ENCODE results near the gene FGF14. TPM values are rescaled to one million over a fixed set of nuclear protein-coding genes. Genes with fewer than 3 reads are reported as not detected.

FGF14 gene
- total RNA-seq, 1 donor from 2014 or later: 0.23 TPM

DNA sequence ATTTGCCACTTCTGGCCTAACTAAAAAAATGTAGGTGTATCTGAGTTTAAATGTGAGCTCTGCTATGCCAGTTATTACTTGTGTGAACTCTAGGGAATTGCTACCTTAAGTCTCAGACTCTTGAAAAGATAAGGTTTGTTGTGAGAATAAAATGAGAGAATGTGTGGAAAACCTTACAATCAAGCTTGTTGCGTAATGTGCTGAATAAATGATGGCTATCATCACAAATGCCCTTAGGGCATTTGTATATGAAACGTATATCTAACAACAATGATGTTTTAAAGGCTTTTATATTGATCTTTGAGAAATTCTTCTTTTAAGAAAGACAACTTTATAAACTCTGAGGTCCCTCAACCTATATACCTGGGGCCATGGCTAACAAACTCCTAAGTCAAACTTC lies 564.6 kb downstream of the FGF14 start:
- no peaks in the 10 kb centered on the region for H3K27me3 Mint-ChIP-seq (ENCODE audit: low read depth, unreplicated experiment)
- no peaks in the 10 kb centered on the region for H3K36me3 ChIP-seq (ENCODE audit: insufficient read depth, low read length)
- FAIRE-seq (no peak), DNase-seq (ENCODE audit: low read depth) (no peak)
- H3K27ac ChIP-seq (ENCODE audit: low read depth, low read length): no peak overlapping the region
- H3K4me1 Mint-ChIP-seq (ENCODE audit: low read depth, unreplicated experiment): no peaks in the 10 kb centered on the region
- H3K4me3 ChIP-seq (ENCODE audit: insufficient read depth, low read depth, low read length): no peak overlapping the region
- H3K79me2 ChIP-seq (ENCODE audit: insufficient read depth, low read length): no peaks in the 10 kb centered on the region
- H3K27me3 ChIP-seq (ENCODE audit: insufficient read depth, low read length): no peaks in the 10 kb centered on the region
- no peak overlapping the region for H3K4me3 Mint-ChIP-seq (ENCODE audit: unreplicated experiment)
- TF ChIP-seq, protein P1, sequence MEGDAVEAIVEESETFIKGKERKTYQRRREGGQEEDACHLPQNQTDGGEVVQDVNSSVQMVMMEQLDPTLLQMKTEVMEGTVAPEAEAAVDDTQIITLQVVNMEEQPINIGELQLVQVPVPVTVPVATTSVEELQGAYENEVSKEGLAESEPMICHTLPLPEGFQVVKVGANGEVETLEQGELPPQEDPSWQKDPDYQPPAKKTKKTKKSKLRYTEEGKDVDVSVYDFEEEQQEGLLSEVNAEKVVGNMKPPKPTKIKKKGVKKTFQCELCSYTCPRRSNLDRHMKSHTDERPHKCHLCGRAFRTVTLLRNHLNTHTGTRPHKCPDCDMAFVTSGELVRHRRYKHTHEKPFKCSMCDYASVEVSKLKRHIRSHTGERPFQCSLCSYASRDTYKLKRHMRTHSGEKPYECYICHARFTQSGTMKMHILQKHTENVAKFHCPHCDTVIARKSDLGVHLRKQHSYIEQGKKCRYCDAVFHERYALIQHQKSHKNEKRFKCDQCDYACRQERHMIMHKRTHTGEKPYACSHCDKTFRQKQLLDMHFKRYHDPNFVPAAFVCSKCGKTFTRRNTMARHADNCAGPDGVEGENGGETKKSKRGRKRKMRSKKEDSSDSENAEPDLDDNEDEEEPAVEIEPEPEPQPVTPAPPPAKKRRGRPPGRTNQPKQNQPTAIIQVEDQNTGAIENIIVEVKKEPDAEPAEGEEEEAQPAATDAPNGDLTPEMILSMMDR (IDR thresholded peaks at IDR 0.05; ENCODE audit: insufficient read depth, low read depth, low read length): no peak
- no peak for TF ChIP-seq EZH2 (IDR thresholded peaks at IDR 0.05; ENCODE audit: insufficient read depth, low read length)
- H3K9ac ChIP-seq (ENCODE audit: low read length): no peak overlapping the region
- no peak overlapping the region for H2AFZ ChIP-seq (ENCODE audit: low read depth, low read length)
- no peaks in the 10 kb centered on the region for H3K4me1 ChIP-seq (ENCODE audit: insufficient read depth, low read length)
- no peaks in the 10 kb centered on the region for H3K36me3 Mint-ChIP-seq (ENCODE audit: low read depth, unreplicated experiment)
- H3K9me3 ChIP-seq (ENCODE audit: insufficient read depth, low read depth, low read length): no peaks in the 10 kb centered on the region
- no peak overlapping the region for H3K4me2 ChIP-seq (ENCODE audit: low read length)
- H3K27ac Mint-ChIP-seq (ENCODE audit: unreplicated experiment): no peak overlapping the region
- H3K9me3 Mint-ChIP-seq (ENCODE audit: unreplicated experiment): no peaks in the 10 kb centered on the region
- no peaks in the 10 kb centered on the region for H4K20me1 ChIP-seq (ENCODE audit: insufficient read depth, low read length)

DNA sequence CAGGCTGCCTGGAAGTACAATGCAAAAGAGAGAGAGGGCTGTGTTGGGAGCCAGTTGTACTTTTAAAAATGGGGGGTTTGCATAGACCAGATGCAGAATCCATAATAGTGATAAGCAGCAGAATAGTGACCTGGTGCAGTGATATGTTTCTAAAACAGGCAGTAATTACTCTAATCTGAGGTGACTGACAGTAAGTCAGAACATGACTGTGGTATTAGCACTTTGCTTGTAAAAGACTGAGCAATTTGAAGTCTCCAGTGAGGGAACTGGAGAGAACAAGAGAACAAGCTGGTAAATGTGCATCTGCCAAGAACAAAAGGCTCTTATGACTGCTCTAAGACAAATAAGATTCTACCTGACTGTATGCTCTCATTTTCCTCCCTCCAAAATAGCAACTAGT lies 565.9 kb downstream of the FGF14 start:
- Histone ChIP-seq H3K36me3 (ENCODE audit: insufficient read depth, low read length) (no peaks in the 10 kb centered on the region), H3K9ac (ENCODE audit: low read length) (no peak overlapping the region), H3K4me3 (ENCODE audit: insufficient read depth, low read depth, low read length) (no peak overlapping the region), H3K4me2 (ENCODE audit: low read length) (no peak overlapping the region), H3K4me1 (ENCODE audit: insufficient read depth, low read length) (no peaks in the 10 kb centered on the region), H2AFZ (ENCODE audit: low read depth, low read length) (no peak overlapping the region), H3K79me2 (ENCODE audit: insufficient read depth, low read length) (no peaks in the 10 kb centered on the region), H3K27me3 (ENCODE audit: insufficient read depth, low read length) (no peaks in the 10 kb centered on the region), H3K9me3 (ENCODE audit: insufficient read depth, low read depth, low read length) (no peaks in the 10 kb centered on the region), H3K27ac (ENCODE audit: low read depth, low read length) (no peak overlapping the region), H4K20me1 (ENCODE audit: insufficient read depth, low read length) (no peaks in the 10 kb centered on the region)
- TF ChIP-seq EZH2 (IDR thresholded peaks at IDR 0.05; ENCODE audit: insufficient read depth, low read length): no peak
- TF ChIP-seq, protein P1 (IDR thresholded peaks at IDR 0.05; ENCODE audit: insufficient read depth, low read depth, low read length): no peak
- no peaks in the 10 kb centered on the region for H3K27me3 Mint-ChIP-seq (ENCODE audit: low read depth, unreplicated experiment)
- no peaks in the 10 kb centered on the region for H3K4me1 Mint-ChIP-seq (ENCODE audit: low read depth, unreplicated experiment)
- no peak overlapping the region for H3K27ac Mint-ChIP-seq (ENCODE audit: unreplicated experiment)
- H3K9me3 Mint-ChIP-seq (ENCODE audit: unreplicated experiment): peaks cover 3% of the 10 kb centered on the region
- DNase-seq (ENCODE audit: low read depth): no peak
- no peaks in the 10 kb centered on the region for H3K36me3 Mint-ChIP-seq (ENCODE audit: low read depth, unreplicated experiment)
- no peak for FAIRE-seq
- H3K4me3 Mint-ChIP-seq (ENCODE audit: unreplicated experiment): no peak overlapping the region

DNA sequence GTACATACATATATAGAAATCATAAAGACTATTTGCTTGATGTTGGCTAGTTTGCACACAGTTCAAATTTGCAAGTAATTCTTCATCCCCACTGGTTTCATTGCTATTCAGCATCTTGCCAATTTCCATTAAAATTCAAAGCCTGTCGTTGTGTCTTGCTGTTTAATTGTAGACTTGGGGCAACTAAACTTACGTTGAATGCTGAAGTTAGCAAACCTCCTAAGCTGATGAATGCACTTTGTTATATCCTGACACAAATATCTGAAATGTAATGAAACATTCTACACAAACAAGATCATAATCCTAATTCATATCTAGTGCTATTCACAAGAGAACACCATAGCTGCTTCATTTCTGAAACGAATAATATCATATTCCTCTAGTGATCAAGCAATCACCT lies 568.2 kb downstream of the FGF14 start:
- H3K79me2 ChIP-seq (ENCODE audit: insufficient read depth, low read length): no peaks in the 10 kb centered on the region
- FAIRE-seq (no peak), DNase-seq (ENCODE audit: low read depth) (no peak)
- no peak overlapping the region for H3K4me3 Mint-ChIP-seq (ENCODE audit: unreplicated experiment)
- H3K27me3 ChIP-seq (ENCODE audit: insufficient read depth, low read length): no peaks in the 10 kb centered on the region
- H2AFZ ChIP-seq (ENCODE audit: low read depth, low read length): no peak overlapping the region
- TF ChIP-seq, protein P1 (IDR thresholded peaks at IDR 0.05; ENCODE audit: insufficient read depth, low read depth, low read length): no peak
- no peak for TF ChIP-seq EZH2 (IDR thresholded peaks at IDR 0.05; ENCODE audit: insufficient read depth, low read length)
- no peak overlapping the region for H3K27ac ChIP-seq (ENCODE audit: low read depth, low read length)
- H3K9me3 Mint-ChIP-seq (ENCODE audit: unreplicated experiment): peaks cover 6% of the 10 kb centered on the region
- no peaks in the 10 kb centered on the region for H3K4me1 ChIP-seq (ENCODE audit: insufficient read depth, low read length)
- H3K4me1 Mint-ChIP-seq (ENCODE audit: low read depth, unreplicated experiment): no peaks in the 10 kb centered on the region
- no peaks in the 10 kb centered on the region for H4K20me1 ChIP-seq (ENCODE audit: insufficient read depth, low read length)
- H3K36me3 ChIP-seq (ENCODE audit: insufficient read depth, low read length): no peaks in the 10 kb centered on the region
- H3K27me3 Mint-ChIP-seq (ENCODE audit: low read depth, unreplicated experiment): no peaks in the 10 kb centered on the region
- H3K9ac ChIP-seq (ENCODE audit: low read length): no peak overlapping the region
- H3K4me3 ChIP-seq (ENCODE audit: insufficient read depth, low read depth, low read length): no peak overlapping the region
- H3K4me2 ChIP-seq (ENCODE audit: low read length): no peak overlapping the region
- no peak overlapping the region for H3K27ac Mint-ChIP-seq (ENCODE audit: unreplicated experiment)
- H3K9me3 ChIP-seq (ENCODE audit: insufficient read depth, low read depth, low read length): no peaks in the 10 kb centered on the region
- H3K36me3 Mint-ChIP-seq (ENCODE audit: low read depth, unreplicated experiment): no peaks in the 10 kb centered on the region

All from astrocyte (in vitro differentiated cells and primary cell).